HG02852 (cell line): ENCODE results near the gene PCBP4.

Experiments
- ATAC-seq: cut with Tn5 transposase; IDR thresholded peaks from one replicate; pipeline ENCODE4 v1.9.1; 2021; ENCODE audit warnings: mild to moderate bottlenecking, moderate library complexity; ENCODE audit not compliant: unreplicated experiment

PCBP4 gene

GRCh38 chr3:51958603-51959521 is 8.4 kb downstream of the PCBP4 start:
- no peak for ATAC-seq

- no peak for ATAC-seq
These were observed 9.6 kb downstream of the PCBP4 start for GRCh38 chr3:51957520-51958205.

DNA sequence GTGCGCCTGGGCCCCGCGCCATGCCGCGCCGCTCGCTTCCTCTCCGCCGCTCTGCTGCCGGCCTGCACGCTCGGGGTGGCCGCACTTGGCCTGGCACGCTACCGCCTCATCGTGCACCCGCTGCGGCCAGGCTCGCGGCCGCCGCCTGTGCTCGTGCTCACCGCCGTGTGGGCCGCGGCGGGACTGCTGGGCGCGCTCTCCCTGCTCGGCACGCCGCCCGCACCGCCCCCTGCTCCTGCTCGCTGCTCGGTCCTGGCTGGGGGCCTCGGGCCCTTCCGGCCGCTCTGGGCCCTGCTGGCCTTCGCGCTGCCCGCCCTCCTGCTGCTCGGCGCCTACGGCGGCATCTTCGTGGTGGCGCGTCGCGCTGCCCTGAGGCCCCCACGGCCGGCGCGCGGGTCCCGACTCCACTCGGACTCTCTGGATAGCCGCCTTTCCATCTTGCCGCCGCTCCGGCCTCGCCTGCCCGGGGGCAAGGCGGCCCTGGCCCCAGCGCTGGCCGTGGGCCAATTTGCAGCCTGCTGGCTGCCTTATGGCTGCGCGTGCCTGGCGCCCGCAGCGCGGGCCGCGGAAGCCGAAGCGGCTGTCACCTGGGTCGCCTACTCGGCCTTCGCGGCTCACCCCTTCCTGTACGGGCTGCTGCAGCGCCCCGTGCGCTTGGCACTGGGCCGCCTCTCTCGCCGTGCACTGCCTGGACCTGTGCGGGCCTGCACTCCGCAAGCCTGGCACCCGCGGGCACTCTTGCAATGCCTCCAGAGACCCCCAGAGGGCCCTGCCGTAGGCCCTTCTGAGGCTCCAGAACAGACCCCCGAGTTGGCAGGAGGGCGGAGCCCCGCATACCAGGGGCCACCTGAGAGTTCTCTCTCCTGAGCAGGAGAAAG is 11.1 kb downstream of the PCBP4 start:
- no peak for ATAC-seq

GRCh38 chr3:51955175-51955892 is 11.9 kb downstream of the PCBP4 start, which contains the start of gene GPR62:
Gene GPR62 (plus strand): TSS chr3:51955381. CDS start chr3:51955653, 272 bp downstream.
- no peak for ATAC-seq

GRCh38 chr3:51954713-51955112 is 12.5 kb downstream of the PCBP4 start:
- no peak for ATAC-seq

DNA sequence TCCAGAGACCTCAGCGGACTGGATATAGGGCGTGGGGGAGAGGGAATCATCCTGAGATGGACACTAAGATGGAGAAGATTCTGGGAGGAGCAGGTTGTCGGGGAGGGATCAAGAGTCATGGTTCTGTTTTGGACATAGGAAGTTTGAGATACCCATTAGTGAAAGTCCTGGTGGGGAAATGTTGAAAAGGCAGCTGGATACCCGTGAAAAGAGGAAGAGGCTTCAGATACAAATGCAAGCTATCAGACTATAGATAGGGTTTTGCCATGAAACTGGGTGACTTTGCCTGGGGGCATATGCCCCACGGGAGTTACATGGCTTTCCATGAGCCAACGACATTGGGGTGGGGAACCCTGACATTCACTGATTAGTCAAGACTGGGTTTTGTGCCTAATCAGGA is 13.1 kb downstream of the PCBP4 start:
- no peak for ATAC-seq

- ATAC-seq, result no peak
These were observed 13.8 kb downstream of the PCBP4 start for GRCh38 chr3:51953445-51953844.

GRCh38 chr3:51950899-51951298 is 16.4 kb downstream of the PCBP4 start:
- no peak for ATAC-seq

DNA sequence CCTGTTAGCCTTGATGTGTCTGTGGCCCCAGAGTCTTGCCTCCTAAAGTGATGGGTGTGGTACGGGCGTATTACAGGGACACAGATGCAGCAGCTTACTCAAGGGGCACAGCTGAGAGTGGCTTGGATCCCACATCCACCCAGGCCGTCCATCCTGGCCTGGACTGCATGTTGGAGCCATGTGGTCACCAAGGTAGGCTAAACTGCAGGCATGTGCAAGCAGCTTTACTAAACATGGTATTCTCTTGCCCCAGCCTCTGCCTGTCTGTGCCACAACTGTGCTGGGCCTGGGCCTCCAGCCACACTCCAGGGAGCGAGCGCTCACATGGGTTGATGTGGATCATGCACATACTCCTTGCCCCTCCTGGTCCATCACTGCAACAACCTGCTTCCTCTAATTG is 18.1 kb downstream of the PCBP4 start:
- no peak for ATAC-seq

- ATAC-seq, result no peak
These were observed 19.2 kb downstream of the PCBP4 start for GRCh38 chr3:51948016-51948580.

DNA sequence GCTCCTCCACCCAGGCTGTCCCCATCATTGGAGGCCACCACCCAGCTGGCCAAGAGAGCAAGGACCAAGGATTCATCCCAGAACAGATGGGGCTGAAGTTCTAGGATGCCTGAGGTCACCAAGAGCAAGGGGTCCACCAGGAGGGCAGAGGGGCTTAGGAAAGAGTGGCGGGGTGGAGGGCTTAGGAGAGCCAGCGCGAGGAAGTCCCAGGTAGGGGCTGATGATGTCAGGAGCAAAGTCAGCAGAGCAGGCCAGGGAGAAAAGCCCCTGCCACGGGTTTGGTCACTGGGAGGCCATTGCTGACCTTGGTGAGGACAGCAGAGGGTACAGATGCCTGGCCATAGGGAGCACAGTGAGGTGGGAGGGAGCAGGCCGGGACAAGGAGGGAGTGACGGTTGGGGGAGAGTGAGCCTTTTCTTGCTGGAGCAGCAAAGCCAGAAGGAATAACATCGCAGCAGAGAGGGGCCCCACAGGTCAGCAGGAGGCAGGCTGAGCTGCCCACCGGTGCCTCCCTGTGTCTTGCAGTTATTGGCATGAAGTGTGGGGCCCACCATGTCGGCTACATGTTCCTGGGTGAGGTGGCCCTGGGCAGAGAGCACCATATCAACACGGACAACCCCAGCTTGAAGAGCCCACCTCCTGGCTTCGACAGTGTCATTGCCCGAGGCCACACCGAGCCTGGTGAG is 19.9 kb downstream of the PCBP4 start:
- no peak for ATAC-seq

- no peak for ATAC-seq
These were observed 20.5 kb downstream of the PCBP4 start for GRCh38 chr3:51946796-51947195.

GRCh38 chr3:51945926-51946705 is 21.1 kb downstream of the PCBP4 start:
- no peak for ATAC-seq

DNA sequence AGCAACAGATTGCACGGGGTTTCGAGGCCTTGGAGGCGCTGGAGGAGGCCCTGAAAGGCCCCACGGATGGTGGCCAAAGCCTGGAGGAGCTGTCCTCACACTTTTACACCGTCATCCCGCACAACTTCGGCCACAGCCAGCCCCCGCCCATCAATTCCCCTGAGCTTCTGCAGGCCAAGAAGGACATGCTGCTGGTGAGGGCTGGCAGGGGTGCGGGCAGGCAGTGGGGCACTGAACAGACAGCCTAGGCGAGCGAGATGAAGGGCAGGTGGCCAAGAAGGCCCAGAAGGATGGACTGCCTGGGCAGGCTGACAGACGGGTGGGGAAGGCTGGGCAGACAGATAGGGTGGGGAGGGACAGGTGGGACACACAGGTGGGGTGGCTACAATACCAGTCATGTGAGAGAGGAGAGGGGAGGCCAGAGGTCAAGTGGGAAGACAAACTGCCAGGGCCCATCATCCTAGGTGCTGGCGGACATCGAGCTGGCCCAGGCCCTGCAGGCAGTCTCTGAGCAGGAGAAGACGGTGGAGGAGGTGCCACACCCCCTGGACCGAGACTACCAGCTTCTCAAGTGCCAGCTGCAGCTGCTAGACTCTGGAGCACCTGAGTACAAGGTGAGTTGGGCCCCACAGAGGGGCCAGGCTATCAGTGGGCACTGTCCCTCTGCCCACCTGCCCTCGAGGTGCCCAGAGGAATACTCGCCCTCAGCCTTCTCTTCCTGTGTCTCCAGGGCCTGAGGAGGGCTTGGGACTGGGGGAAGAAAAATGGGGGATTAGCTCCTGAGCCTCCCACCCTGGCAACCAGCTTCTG is 22.0 kb downstream of the PCBP4 start:
- no peak for ATAC-seq

DNA sequence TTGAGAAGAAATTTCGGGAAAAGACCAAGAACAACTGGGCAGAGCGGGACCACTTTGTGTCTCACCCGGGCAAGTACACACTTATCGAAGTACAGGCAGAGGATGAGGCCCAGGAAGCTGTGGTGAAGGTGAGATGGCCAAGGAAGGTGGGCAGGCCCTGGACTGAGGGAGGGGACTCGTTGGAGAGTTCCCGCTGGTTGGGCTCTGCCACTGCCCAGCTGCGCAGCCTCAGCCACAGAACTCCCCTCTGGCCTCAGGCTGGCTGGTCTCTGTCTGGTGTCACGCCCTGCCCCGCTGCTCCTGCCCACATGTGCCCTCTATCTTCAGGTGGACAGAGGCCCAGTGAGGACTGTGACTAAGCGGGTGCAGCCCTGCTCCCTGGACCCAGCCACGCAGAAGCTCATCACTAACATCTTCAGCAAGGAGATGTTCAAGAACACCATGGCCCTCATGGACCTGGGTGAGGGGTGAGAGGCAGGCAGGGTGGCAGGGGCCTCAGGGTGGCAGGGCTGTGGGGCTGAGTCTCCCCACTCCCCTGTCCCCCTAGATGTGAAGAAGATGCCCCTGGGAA is 22.7 kb downstream of the PCBP4 start:
- ATAC-seq, result no peak

GRCh38 chr3:51943451-51944391 is 23.5 kb downstream of the PCBP4 start:
- ATAC-seq, result no peak
